Ureter (tissue), 1 donor: ENCODE data around the gene ATP5ME. TPM values are rescaled to one million over a fixed set of nuclear protein-coding genes. Genes with fewer than 3 reads are reported as not detected.
"Not testable (repeated sequence)": the region's sequence is repeated elsewhere in the genome, so short reads cannot be mapped to it uniquely, and the experiment has no call there.

Experiments
- DNase-seq: peaks from one replicate; pipeline ENCODE4 v3.0.0-alpha.2; 2020; ENCODE audit warnings: low spot score
- total RNA-seq: library from RNA; stranded (reverse); gene quantifications from one replicate; pipeline ENCODE4 v1.2.4, GENCODE V29; 2023
- donor health status: DM: yes; HTN: yes; CAD: no.

The ATP5ME gene
- total RNA-seq, 1 donor from 2014 or later, result 317 TPM

- peak; percentile 98 for DNase-seq
Observed at GRCh38 chr4:705278-706082, 31.4 kb upstream of the ATP5ME start, which contains the start of gene PCGF3. PCGF3 (plus strand) TSS chr4:705832; CDS start chr4:733681, 27,849 bp downstream.

GRCh38 chr4:704971-705277 lies 30.8 kb upstream of the ATP5ME start:
- no peak for DNase-seq

DNA sequence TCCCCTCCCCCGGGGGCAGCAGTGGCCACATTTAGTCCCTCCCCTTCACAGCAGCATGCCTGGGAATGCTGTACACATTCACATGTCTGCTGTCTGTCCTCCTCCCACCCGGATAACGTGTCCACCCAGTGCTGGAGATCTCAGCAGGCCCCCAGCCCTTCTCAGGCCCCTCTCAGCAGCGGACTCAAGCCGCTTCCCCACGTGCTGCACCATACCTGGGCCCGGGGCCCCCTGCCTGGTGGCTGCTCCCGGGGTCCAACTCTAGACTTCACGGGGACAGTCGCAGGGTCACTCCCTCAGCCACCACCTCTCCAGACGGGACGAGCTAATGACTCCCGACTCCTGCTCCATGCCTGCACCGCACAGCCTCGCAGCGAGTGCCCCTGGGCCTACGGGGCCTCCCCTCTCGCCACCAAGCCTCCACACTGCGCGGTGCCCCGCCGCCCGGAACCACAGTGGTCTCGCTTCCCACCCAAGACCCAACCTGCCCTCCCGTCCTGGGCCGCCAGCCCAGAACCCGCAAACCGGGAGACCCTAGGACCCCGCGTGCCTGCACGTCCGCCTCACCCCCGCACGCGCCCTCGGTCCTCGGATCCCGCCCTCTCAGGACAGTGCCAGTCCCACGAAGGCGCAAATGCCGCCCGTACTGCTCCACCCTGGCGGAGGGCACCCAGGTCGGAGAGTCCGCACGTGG lies 30.3 kb upstream of the ATP5ME start:
- no peak for DNase-seq

GRCh38 chr4:703336-704197 lies 29.5 kb upstream of the ATP5ME start:
- no peak for DNase-seq

DNA sequence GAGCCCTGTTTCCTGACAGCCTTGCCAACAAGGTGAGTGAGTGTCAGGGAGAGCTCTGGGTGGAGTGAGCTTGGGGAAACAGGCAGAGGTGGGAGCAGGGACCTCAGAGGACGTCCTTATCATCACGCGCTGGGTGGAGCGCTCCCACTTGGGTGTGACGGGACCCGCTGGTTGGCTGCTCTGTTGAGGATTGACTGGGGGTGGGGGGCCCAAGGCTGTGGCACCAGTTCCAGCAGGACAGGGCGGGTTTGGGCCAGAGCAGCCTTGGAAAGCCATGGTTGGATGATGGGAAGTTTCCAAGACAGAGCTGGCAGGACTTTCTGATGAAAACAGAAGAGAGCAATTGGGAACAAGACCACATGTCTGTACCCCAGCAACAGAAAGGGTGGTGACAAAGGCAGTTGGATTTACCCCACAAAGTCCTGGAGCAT lies 28.6 kb upstream of the ATP5ME start:
- DNase-seq, result no peak

DNA sequence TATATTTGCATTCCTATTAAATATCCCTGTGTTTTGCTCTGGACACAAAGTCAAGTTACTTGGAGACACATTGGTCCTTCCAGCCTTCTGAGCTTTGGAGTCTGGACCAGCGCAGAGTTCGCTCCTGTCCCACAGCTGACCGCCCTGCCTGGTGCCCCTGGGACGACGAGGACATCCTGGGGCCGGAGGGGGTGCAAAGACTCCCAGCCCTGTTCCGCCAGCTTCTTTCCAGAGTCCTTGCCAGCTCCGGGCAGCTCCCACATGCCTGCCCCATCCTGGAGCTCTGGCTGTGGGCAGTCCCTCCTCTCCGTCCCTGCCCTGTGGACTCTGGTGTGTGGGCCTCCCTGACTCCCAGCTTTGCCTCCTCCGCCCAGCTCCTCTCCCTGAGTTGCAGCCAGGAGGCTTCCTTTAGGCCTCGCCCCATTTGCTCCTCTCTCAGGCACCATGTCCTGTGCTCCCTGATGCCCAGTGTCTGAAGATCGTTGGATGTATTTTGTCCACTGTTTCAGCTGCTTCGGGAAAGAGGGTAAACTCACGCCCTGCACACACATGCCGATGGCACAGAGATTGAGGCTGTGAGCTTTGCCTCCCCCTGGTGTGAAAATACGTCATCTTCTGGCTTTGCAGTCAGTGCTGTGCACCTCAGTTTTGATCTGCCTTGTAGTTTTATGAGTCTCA lies 26.6 kb upstream of the ATP5ME start:
- DNase-seq, result no peak

DNA sequence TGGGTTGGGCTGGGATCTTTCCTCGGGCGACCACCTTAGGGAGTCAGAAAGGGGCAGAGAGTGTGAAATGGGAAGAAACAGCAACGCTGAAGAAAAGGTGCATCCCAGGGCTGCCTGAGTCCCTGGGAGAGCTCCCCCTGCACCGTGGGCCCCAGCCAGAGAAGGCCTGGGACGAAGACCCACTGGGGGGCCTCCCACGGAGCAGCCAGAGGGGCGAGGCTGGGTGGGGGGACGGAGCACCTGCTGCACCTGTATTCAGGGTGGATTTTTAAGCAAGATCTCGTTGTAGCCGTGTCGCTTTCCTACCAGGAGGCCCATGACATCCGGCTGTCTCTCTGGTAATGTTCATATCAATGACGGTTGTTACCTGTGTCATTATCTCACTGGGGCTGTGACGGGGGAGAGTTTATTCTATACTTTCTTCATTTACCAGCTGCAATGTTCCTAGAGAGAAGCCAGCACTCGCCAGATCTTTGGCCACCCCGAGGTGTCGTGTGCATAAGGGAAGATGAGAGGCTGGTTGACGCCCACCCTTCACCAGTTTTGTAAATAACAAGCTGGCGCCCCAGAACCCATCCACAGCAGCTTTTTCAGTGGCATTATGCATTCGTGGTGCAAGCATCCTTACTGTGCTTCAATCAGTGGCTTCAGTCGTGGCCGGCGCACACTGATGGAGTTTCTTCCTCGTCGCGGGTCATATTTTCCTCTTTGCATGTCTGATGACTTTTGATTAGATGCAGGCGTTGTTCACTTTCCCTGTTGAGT lies 25.9 kb upstream of the ATP5ME start:
- DNase-seq, result no peak

- DNase-seq, result not testable (repeated sequence)
Observed at GRCh38 chr4:694341-694940, 20.4 kb upstream of the ATP5ME start.

DNA sequence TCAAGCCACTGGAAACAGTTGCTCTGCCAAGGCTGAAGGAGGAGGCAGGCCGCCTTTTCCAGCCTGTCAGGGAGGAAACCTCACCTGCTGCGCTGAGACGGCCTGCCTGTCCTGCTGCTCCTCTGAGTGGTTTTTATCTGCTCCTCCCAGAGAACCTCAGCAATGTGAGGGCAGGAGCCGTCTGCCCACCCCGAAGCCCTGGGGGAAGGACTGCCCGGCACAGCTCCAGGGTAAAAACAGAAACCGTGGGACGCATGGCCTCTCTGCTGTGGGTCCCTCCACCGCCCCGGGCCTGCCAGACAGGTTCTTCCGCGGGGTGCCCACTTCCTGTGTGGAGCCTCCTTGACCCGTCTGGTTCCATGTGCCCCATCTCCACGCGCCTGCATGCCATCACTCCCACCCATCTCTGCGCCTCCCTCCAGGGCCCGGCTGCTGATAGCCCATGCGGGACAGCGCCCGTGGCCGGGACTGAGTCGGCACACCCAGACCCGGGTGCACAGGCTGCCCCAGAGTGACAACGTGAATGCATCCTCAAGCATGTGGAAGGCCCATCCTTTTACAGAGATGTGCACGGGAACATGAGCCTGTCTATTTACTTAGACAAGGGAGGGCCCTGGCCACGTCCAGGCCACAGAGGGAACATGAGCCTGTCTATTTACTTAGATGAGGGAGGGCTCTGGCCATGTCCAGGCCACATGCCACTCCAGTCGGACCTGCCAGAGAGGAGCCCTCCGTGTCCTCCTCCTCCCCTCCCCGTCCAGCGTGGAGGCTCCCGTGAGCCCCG lies 18.9 kb upstream of the ATP5ME start:
- no peak for DNase-seq

- no peak for DNase-seq
Observed at GRCh38 chr4:689723-690122, 15.6 kb upstream of the ATP5ME start.

- DNase-seq, result no peak
Observed at GRCh38 chr4:688854-689681, 15.0 kb upstream of the ATP5ME start, which contains the start of gene SLC49A3. SLC49A3 (minus strand) TSS chr4:689151; CDS start chr4:689127, 24 bp downstream.

DNA sequence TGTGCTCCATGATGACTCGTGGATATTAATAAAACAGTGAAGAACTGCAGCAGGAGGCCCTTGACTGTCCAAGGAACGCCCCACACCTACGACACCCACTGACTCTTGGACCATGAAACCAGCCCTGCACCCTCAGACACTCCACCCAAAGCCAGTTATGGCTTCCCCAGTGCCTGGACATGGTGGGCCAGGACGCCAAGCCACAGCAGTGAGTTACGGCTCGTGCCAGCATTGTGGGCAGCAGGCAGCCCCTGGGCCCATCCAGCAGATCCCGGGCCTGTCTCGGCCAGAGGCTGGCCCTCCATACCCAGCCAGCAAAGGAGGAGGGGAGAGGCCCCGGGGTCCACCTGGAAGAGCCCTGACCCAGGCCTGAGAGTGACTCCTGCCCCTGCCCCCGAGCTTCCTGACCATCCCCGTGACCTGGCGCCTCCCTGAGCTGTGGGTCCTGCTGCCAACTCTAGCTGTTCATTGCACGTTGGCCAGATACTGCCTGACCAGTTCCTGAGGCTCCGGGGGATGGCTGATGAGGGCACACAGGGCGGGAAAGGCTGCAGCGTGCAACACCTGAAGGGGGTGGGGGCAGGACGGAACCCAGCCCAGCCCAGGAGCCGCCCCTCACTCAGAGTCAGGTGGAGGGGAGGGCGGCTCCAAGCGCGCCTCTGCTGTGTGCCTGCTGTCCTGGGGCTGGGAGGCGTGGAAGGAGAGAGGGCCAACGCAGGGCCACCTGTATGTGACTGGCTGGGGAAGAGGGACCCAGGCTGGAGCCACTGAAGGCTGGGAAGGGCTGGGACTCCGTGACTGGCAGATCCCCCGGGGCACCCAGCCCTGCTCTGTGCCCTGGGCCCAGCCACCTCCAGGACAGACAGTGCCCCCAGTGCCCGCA lies 14.1 kb upstream of the ATP5ME start:
- no peak for DNase-seq

GRCh38 chr4:687048-687970 lies 13.2 kb upstream of the ATP5ME start:
- peak; percentile 86 for DNase-seq

DNA sequence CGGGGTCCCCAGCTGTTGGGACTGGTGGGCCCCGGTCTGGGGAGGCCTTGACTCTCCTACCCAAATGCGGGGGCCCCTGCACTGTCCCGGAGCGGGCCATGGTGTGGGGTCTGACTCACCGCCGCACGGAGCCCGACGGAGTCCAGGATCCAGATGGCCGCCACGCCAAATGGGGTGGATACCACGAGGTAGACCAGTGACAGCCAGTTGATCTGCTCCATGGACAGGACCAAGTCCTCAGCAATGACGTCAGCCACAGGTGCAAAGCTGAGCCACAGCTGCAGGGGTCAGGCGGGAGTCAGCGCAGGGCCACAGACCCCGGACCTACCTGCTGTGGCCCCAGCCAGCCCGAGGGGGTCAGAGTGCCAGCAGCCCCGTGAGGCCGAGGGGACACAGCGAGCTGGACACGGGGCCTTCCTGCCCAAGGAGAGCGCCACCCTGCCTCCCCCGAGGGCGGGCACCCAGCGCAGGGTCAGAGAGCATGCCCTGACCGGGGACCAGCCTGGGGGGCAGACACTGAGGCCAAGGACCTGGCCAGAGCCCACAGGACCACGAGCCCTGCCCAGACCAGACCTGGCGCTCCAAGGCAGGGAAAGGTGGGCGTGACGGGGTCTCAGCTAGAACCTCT lies 12.5 kb upstream of the ATP5ME start:
- DNase-seq, result no peak

DNA sequence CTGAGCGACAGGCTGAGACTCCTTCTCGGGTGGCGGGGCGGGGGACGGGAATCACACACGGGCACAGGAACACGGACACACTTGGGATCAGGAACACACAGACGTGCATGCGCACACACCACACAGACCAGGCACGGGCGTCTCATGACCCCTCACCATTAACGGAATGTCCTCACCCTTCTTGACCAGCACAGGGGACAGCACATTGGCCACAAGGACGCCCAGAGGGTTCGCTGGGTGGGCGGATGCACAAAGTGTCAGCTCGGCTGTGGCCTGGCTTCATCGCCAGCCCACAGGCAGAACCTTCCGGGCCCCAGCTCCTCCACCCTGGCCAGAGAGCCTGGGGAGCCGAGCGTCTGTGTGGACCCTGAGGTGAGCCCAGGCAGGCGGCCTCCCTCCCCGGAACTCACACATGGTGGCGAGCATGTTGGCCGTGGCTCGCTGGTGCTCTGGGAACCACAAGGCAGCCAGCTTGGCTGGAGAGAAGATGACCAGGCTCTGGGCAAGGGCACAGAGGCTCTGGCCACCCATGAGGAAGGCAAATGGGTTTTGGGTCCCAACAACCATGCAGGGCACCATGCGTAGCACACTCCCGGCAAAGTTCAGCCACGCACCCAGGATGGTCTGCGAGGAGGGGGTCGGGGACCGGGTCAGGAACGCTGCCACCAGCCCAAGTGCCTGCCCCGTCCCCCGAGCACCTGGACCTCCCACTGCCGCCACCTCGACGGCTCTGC lies 11.8 kb upstream of the ATP5ME start:
- no peak for DNase-seq
